Stimulated activated CD8-positive, alpha-beta memory T cell treated with anti-CD3 and anti-CD28 coated beads, Interleukin-12 subunit alpha, Interleukin-12 subunit beta, amount 100 ng/mL, for 1 hour (primary cell): ENCODE data around the gene DDIT4.

Experiments
- DNase-seq: peaks from one replicate; pipeline ENCODE4 v3.0.0-alpha.2; 2020; ENCODE audit warnings: low read depth

The DDIT4 gene

GRCh38 chr10:72318418-72319262 is 44.9 kb downstream of the DDIT4 start:
- DNase-seq, result no peak

- peak; percentile 75 for DNase-seq
These were observed 45.9 kb downstream of the DDIT4 start for GRCh38 chr10:72319416-72320254.

- DNase-seq, result no peak
These were observed 47.0 kb downstream of the DDIT4 start for GRCh38 chr10:72320676-72321247.

GRCh38 chr10:72321248-72322029 is 47.7 kb downstream of the DDIT4 start:
- no peak for DNase-seq

GRCh38 chr10:72322030-72322279 is 48.2 kb downstream of the DDIT4 start:
- DNase-seq, result no peak

- DNase-seq, result peak; percentile 41
These were observed 48.7 kb downstream of the DDIT4 start for GRCh38 chr10:72322280-72323058.

- no peak for DNase-seq
These were observed 49.5 kb downstream of the DDIT4 start for GRCh38 chr10:72323108-72323749.

- no peak for DNase-seq
These were observed 50.1 kb downstream of the DDIT4 start for GRCh38 chr10:72323771-72324191.
